ENCODE results near the gene SLC19A1. TPM values are rescaled to one million over a fixed set of nuclear protein-coding genes. Genes with fewer than 3 reads are reported as not detected.

SLC19A1 gene
- total RNA-seq, 2 experiments from 2014 or later = 30.0 to 31.2 TPM

- Mint-ChIP-seq H3K36me3 (ENCODE audit: low read depth) (no peaks in the 10 kb centered on the region), H3K9me3 (no peaks in the 10 kb centered on the region), H3K4me3 (no peak overlapping the region), H3K27me3 (no peaks in the 10 kb centered on the region), H3K27ac (no peak overlapping the region), H3K4me1 (no peaks in the 10 kb centered on the region)
- no peak for DNase-seq
- CTCF ChIA-PET = no interaction called here
- POLR2A ChIA-PET = interaction anchor here (0.7 to 1.8 kb wide), 2 partner anchors 8 to 11 kb away, joined by 3 to 6 read pairs; no protein-coding TSS in a partner anchor
Observed at GRCh38 chr21:45491056-45491455, 51.2 kb downstream of the SLC19A1 start.

- ChIA-PET CTCF (no interaction called here), POLR2A (no interaction called here)
- no peak for DNase-seq
- no peak overlapping the region for H3K27ac Mint-ChIP-seq
- no peaks in the 10 kb centered on the region for H3K27me3 Mint-ChIP-seq
- no peaks in the 10 kb centered on the region for H3K9me3 Mint-ChIP-seq
- H3K36me3 Mint-ChIP-seq (ENCODE audit: low read depth) = no peaks in the 10 kb centered on the region
- H3K4me3 Mint-ChIP-seq = no peak overlapping the region
- no peaks in the 10 kb centered on the region for H3K4me1 Mint-ChIP-seq
Observed at GRCh38 chr21:45490049-45490731, 52.0 kb downstream of the SLC19A1 start.

- H3K4me3 Mint-ChIP-seq = no peak overlapping the region
- H3K4me1 Mint-ChIP-seq = no peaks in the 10 kb centered on the region
- POLR2A ChIA-PET = no interaction called here
- DNase-seq = no peak
- H3K27me3 Mint-ChIP-seq = no peaks in the 10 kb centered on the region
- H3K36me3 Mint-ChIP-seq (ENCODE audit: low read depth) = no peaks in the 10 kb centered on the region
- H3K27ac Mint-ChIP-seq = no peak overlapping the region
- CTCF ChIA-PET = no interaction called here
- no peaks in the 10 kb centered on the region for H3K9me3 Mint-ChIP-seq
Observed at GRCh38 chr21:45489722-45489982, 52.6 kb downstream of the SLC19A1 start.

DNA sequence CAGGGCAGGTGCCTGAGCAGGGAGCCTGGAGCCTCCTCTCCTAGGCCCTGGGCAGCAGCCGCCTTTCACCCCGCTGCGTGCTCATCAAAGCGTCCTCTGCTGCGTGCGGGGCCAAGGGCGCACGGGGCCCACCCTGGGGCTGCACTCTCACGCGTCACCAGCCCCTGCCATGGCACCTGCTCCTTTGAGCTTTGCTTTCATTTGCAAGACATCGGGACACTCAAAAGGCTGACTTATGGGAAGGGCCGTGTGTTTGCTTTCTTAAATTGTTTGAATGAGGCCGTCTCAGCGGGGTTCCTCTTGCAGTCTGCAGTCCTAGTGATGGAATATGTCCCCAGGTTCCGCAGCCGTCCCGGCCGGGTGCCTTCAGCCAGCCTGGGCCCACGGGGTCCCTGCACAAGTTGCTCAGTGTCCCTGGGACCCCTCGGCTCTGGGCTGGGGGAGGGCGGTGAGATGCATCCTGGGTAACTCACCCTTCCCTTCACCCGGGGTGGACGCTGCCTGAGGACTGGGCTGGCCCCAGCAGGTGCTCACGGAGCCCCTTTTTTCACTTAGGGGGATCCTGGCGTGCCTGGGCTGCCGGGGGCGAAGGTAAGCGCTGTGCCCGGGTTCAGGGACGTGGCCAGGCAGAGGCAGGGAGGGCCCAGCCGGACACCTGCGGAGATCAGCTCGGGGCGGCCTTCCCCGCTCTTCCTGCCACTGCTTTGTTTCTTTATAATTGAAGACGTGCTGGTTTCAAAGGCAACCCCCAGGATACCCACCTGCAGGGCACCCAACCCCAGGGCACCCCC is 53.1 kb downstream of the SLC19A1 start:
- Mint-ChIP-seq H3K27me3 (no peaks in the 10 kb centered on the region), H3K9me3 (peaks cover 5% of the 10 kb centered on the region), H3K36me3 (ENCODE audit: low read depth) (no peaks in the 10 kb centered on the region), H3K4me3 (no peak overlapping the region), H3K4me1 (peaks cover 2% of the 10 kb centered on the region), H3K27ac (no peak overlapping the region)
- DNase-seq = no peak
- ChIA-PET CTCF (no interaction called here), POLR2A (no interaction called here)

- Mint-ChIP-seq H3K36me3 (ENCODE audit: low read depth) (no peaks in the 10 kb centered on the region), H3K4me1 (peaks cover 8% of the 10 kb centered on the region), H3K27ac (no peak overlapping the region), H3K9me3 (peaks cover 7% of the 10 kb centered on the region), H3K27me3 (no peaks in the 10 kb centered on the region), H3K4me3 (no peak overlapping the region)
- ChIA-PET CTCF (no interaction called here), POLR2A (no interaction called here)
- no peak for DNase-seq
Observed at GRCh38 chr21:45487891-45488600, 54.2 kb downstream of the SLC19A1 start.

DNA sequence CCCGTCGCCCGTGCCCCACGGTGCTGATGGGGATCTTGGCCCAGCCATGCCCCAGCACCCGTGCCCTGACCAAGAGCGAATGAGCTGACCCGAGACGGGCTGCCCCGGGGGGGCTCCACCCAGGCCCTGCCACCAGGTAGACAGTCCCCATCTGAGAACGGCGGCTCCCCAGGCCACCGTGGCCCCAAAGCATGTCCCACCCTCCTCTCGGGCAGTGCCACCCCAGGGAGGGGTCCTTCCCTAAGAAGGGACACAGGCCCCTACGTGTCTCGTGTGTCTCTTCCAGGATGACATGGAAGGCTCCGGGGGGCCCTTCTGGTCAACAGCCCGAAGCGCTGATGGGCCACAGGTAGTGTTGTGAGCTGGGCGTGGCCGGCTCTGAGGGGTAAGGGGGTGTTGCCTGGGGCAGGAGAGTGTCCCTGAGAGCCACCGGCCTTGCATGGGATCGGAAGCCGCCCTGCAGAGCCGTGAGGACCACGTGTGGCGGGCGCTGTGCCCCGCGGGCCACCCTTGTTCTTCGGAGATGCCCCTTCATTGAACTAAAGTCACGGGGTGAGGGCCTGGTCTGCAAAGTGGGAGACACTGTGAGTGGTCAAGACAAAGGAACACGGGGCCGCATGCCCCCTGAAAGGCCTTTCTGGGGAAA is 55.0 kb downstream of the SLC19A1 start:
- H3K27me3 Mint-ChIP-seq = no peaks in the 10 kb centered on the region
- DNase-seq = no peak
- ChIA-PET CTCF (no interaction called here), POLR2A (no interaction called here)
- no peak overlapping the region for H3K27ac Mint-ChIP-seq
- no peaks in the 10 kb centered on the region for H3K36me3 Mint-ChIP-seq (ENCODE audit: low read depth)
- H3K9me3 Mint-ChIP-seq = peaks cover 7% of the 10 kb centered on the region
- no peak overlapping the region for H3K4me3 Mint-ChIP-seq
- H3K4me1 Mint-ChIP-seq = peaks cover 12% of the 10 kb centered on the region

DNA sequence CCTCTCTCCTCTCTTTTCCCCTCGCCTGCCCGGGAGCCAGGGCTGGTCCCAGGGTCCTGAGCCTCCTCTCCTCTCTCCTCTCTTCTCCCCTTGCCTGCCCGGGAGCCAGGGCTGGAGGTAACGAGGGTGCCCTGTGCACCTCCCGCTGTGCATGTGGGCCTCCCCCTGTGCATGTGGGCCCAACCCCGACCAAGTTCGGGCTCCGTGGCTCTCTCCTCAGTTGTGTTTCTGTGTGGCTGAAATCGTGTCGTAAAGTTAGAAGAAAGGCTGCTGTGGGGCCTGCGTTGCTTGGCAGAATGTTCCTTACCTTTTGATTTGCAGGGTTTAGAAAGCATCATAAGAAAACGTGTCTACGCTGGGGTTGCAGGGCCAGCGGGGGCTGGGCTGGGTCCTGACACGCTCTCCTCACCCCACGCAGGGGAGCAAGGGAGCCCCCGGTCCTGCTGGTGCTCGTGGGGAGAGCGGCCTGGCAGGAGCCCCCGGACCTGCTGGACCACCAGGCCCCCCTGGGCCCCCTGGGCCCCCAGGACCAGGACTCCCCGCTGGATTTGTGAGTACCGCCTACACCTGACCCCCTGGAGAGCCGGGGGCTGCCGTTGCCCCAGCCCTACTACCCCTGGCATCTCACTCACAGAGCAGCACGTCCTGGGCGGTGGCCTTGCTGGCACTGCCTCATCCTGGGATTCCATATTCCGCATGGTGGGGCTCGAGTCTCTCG is 55.6 kb downstream of the SLC19A1 start:
- no peak overlapping the region for H3K4me3 Mint-ChIP-seq
- ChIA-PET CTCF (no interaction called here), POLR2A (no interaction called here)
- H3K27me3 Mint-ChIP-seq = no peaks in the 10 kb centered on the region
- H3K36me3 Mint-ChIP-seq (ENCODE audit: low read depth) = no peaks in the 10 kb centered on the region
- DNase-seq = no peak
- H3K9me3 Mint-ChIP-seq = peaks cover 7% of the 10 kb centered on the region
- H3K4me1 Mint-ChIP-seq = peaks cover 12% of the 10 kb centered on the region
- H3K27ac Mint-ChIP-seq = no peak overlapping the region

DNA sequence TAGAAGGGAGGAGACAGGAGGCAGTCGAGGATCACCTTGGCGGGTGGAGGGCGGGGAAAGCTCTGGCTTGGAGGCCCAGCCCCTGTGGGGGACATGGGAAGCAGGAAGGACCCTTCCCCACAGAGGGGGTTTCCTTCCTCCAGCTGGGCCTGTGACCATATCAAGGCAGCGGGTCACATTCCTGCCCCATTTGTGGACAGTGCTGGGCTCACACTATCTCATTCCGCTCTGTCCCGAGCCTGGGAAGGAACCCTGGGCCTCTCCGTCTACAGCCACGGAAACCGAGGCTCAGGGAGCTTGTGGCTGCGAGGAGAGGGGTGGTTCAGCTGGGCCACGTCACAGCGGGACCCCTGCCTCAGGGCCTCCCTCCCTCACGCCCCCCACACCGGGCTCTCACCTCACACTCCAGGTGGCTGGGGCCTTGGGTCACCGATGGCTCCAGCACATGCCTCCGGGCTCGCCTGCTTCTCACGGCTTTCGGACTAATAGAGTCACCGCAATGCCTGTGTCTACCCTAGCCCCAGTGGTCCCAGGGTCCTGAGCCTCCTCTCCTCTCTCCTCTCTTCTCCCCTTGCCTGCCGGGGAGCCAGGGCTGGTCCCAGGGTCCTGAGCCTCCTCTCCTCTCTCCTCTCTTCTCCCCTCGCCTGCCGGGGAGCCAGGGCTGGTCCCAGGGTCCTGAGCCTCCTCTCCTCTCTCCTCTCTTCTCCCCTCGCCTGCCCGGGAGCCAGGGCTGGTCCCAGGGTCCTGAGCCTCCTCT is 56.4 kb downstream of the SLC19A1 start:
- Mint-ChIP-seq H3K36me3 (ENCODE audit: low read depth) (no peaks in the 10 kb centered on the region), H3K4me1 (peaks cover 12% of the 10 kb centered on the region), H3K9me3 (peaks cover 7% of the 10 kb centered on the region), H3K27me3 (no peaks in the 10 kb centered on the region), H3K4me3 (no peak overlapping the region), H3K27ac (no peak overlapping the region)
- DNase-seq = no peak
- ChIA-PET POLR2A (no interaction called here), CTCF (no interaction called here)

GRCh38 chr21:45484318-45484717 is 57.9 kb downstream of the SLC19A1 start:
- H3K4me1 Mint-ChIP-seq = peaks cover 14% of the 10 kb centered on the region
- no peak overlapping the region for H3K4me3 Mint-ChIP-seq
- no peak for DNase-seq
- H3K27ac Mint-ChIP-seq = peak overlapping the region; percentile 42
- no peaks in the 10 kb centered on the region for H3K36me3 Mint-ChIP-seq (ENCODE audit: low read depth)
- no peaks in the 10 kb centered on the region for H3K27me3 Mint-ChIP-seq
- ChIA-PET CTCF (no interaction called here), POLR2A (no interaction called here)
- peaks cover 7% of the 10 kb centered on the region for H3K9me3 Mint-ChIP-seq

GRCh38 chr21:45482899-45483821 is 59.1 kb downstream of the SLC19A1 start:
- Mint-ChIP-seq H3K4me3 (peak overlapping the region; percentile 41), H3K4me1 (peaks cover 26% of the 10 kb centered on the region), H3K27me3 (no peaks in the 10 kb centered on the region), H3K36me3 (ENCODE audit: low read depth) (no peaks in the 10 kb centered on the region), H3K9me3 (peaks cover 7% of the 10 kb centered on the region), H3K27ac (peak overlapping the region; percentile 82)
- DNase-seq = peak; percentile 60
- ChIA-PET POLR2A (interaction anchor here (1.3 to 1.5 kb wide), 3 partner anchors 9 to 68 kb away, joined by 3 to 6 read pairs (median 4); no protein-coding TSS in a partner anchor), CTCF (interaction anchor here (0.9 to 1.1 kb wide), 4 partner anchors 13 to 195 kb away, joined by 3 to 4 read pairs (median 3); partner anchors contain the start of gene POFUT2)

GRCh38 chr21:45481977-45482898 is 60.0 kb downstream of the SLC19A1 start:
- ChIA-PET CTCF (interaction anchor here (0.9 to 1.1 kb wide), 2 partner anchors 12 to 24 kb away, joined by 3 to 4 read pairs; no protein-coding TSS in a partner anchor), POLR2A (interaction anchor here (1.3 to 1.5 kb wide), 3 partner anchors 10 to 69 kb away, joined by 3 to 6 read pairs (median 4); no protein-coding TSS in a partner anchor)
- H3K9me3 Mint-ChIP-seq = peaks cover 7% of the 10 kb centered on the region
- no peaks in the 10 kb centered on the region for H3K27me3 Mint-ChIP-seq
- no peak for DNase-seq
- peaks cover 30% of the 10 kb centered on the region for H3K4me1 Mint-ChIP-seq
- peak overlapping the region; percentile 82 for H3K27ac Mint-ChIP-seq
- no peaks in the 10 kb centered on the region for H3K36me3 Mint-ChIP-seq (ENCODE audit: low read depth)
- peak overlapping the region; percentile 41 for H3K4me3 Mint-ChIP-seq

All from activated CD4-positive, alpha-beta memory T cell treated with anti-CD3 and anti-CD28 coated beads, Interleukin-2, amount 10 ng/mL, durations not matched to agents 7 days and 5 days (primary cell).